ENCODE results near the gene DAP3.
"Not testable (repeated sequence)": the region's sequence is repeated elsewhere in the genome, so short reads cannot be mapped to it uniquely, and the experiment has no call there.

The DAP3 gene

GRCh38 chr1:155669233-155670162, 19.4 kb upstream of the DAP3 start:
- POLR2A ChIA-PET (ENCODE audit: low non-redundant PET): no interaction called here
- no peak for DNase-seq (ENCODE audit: low spot score)
- H3K27ac ChIP-seq: no peak overlapping the region
- CTCF ChIA-PET: no interaction called here
- TF ChIP-seq CTCF (conservative IDR thresholded peaks at IDR 0.05; ENCODE audit: low read depth): no peak

- H3K27ac ChIP-seq: no peak overlapping the region
- ChIA-PET CTCF (interaction anchor here (0.6 kb wide), 1 partner anchor 526 kb away, joined by 3 read pairs; no protein-coding TSS in a partner anchor), POLR2A (ENCODE audit: low non-redundant PET) (no interaction called here)
- DNase-seq (ENCODE audit: low spot score): no peak
- no peak for TF ChIP-seq CTCF (conservative IDR thresholded peaks at IDR 0.05; ENCODE audit: low read depth)
Measured at GRCh38 chr1:155671750-155672149, 17.1 kb upstream of the DAP3 start.

- no peak for DNase-seq (ENCODE audit: low spot score)
- H3K27ac ChIP-seq: no peak overlapping the region
- TF ChIP-seq CTCF (conservative IDR thresholded peaks at IDR 0.05; ENCODE audit: low read depth): no peak
- ChIA-PET POLR2A (ENCODE audit: low non-redundant PET) (no interaction called here), CTCF (no interaction called here)
Measured at GRCh38 chr1:155673003-155673402, 15.9 kb upstream of the DAP3 start.

- TF ChIP-seq CTCF (conservative IDR thresholded peaks at IDR 0.05; ENCODE audit: low read depth): no peak
- CTCF ChIA-PET: interaction anchor here (0.7 kb wide), 1 partner anchor 353 kb away, joined by 6 read pairs; no protein-coding TSS in a partner anchor
- DNase-seq (ENCODE audit: low spot score): no peak
- H3K27ac ChIP-seq: no peak overlapping the region
- POLR2A ChIA-PET (ENCODE audit: low non-redundant PET): no interaction called here
Measured at GRCh38 chr1:155678027-155678426, 10.9 kb upstream of the DAP3 start.

GRCh38 chr1:155678992-155679391, 9.9 kb upstream of the DAP3 start:
- H3K27ac ChIP-seq; POLR2A ChIA-PET (ENCODE audit: low non-redundant PET); DNase-seq (ENCODE audit: low spot score); CTCF ChIA-PET: not testable (repeated sequence)

GRCh38 chr1:155680531-155680930, 8.4 kb upstream of the DAP3 start:
- H3K27ac ChIP-seq: no peak overlapping the region
- ChIA-PET POLR2A (ENCODE audit: low non-redundant PET) (no interaction called here), CTCF (interaction anchor here (0.7 kb wide), 1 partner anchor 68 kb away, joined by 3 read pairs; no protein-coding TSS in a partner anchor)
- no peak for TF ChIP-seq CTCF (conservative IDR thresholded peaks at IDR 0.05; ENCODE audit: low read depth)
- no peak for DNase-seq (ENCODE audit: low spot score)

GRCh38 chr1:155681776-155682175, 7.1 kb upstream of the DAP3 start:
- no peak for DNase-seq (ENCODE audit: low spot score)
- POLR2A ChIA-PET (ENCODE audit: low non-redundant PET): no interaction called here
- CTCF ChIA-PET: interaction anchor here (0.6 kb wide), 1 partner anchor 38 kb away, joined by 3 read pairs; no protein-coding TSS in a partner anchor
- TF ChIP-seq CTCF (conservative IDR thresholded peaks at IDR 0.05; ENCODE audit: low read depth): no peak
- no peak overlapping the region for H3K27ac ChIP-seq

GRCh38 chr1:155687705-155688323, 1.1 kb upstream of the DAP3 start:
- CTCF ChIA-PET; POLR2A ChIA-PET (ENCODE audit: low non-redundant PET); DNase-seq (ENCODE audit: low spot score): not testable (repeated sequence)
- H3K27ac ChIP-seq: peak overlapping the region; percentile 92

Measured in RWPE1 (cell line).